Parathyroid adenoma (tissue), 2 donors: ENCODE measurements around the gene CCDC127.

Source experiments
- H2AFZ ChIP-seq: fragments of 300-600 bp; sonication (generic); one replicate; pipeline ENCODE4 v1.7.0; 2017; ENCODE audit warnings: antibody characterized with exemption, mild to moderate bottlenecking
- H3K27ac ChIP-seq: fragments of 300-600 bp; sonication (generic); one replicate; pipeline ENCODE4 v1.7.0; 2017
- H3K27me3 ChIP-seq: fragments of 300-600 bp; sonication (generic); one replicate; pipeline ENCODE4 v1.7.0; 2017; ENCODE audit warnings: low read length; ENCODE audit not compliant: control insufficient read depth, insufficient read depth
- H3K36me3 ChIP-seq: fragments of 300-600 bp; sonication (generic); one replicate; pipeline ENCODE4 v1.7.0; 2017; ENCODE audit warnings: low read length; ENCODE audit not compliant: control insufficient read depth, insufficient read depth
- H3K4me1 ChIP-seq: fragments of 300-600 bp; sonication (generic); one replicate; pipeline ENCODE4 v1.7.0; 2017; ENCODE audit warnings: control low read depth
- H3K4me2 ChIP-seq: fragments of 300-600 bp; sonication (generic); one replicate; pipeline ENCODE4 v1.7.0; 2017; ENCODE audit warnings: low read length
- H3K4me3 ChIP-seq: fragments of 300-600 bp; sonication (generic); one replicate; pipeline ENCODE4 v1.7.0; 2017; ENCODE audit warnings: low read depth, low read length
- H3K79me2 ChIP-seq: fragments of 300-600 bp; sonication (generic); one replicate; pipeline ENCODE4 v1.7.0; 2017; ENCODE audit warnings: control low read depth
- H3K9ac ChIP-seq: fragments of 300-600 bp; sonication (generic); one replicate; pipeline ENCODE4 v1.7.0; 2017; ENCODE audit warnings: mild to moderate bottlenecking
- H3K9me3 ChIP-seq: fragments of 300-600 bp; sonication (generic); one replicate; pipeline ENCODE4 v1.7.0; 2017; ENCODE audit warnings: low read length; ENCODE audit not compliant: control insufficient read depth
- TF ChIP-seq, protein P1 (sequence below): fragments of 300-600 bp; sonication (generic); IDR thresholded peaks from one replicate; pipeline ENCODE4 v1.7.0; 2017; ENCODE audit warnings: antibody characterized with exemption, mild to moderate bottlenecking
- donor health status: primary hyperparathyroidism.

The CCDC127 gene

DNA sequence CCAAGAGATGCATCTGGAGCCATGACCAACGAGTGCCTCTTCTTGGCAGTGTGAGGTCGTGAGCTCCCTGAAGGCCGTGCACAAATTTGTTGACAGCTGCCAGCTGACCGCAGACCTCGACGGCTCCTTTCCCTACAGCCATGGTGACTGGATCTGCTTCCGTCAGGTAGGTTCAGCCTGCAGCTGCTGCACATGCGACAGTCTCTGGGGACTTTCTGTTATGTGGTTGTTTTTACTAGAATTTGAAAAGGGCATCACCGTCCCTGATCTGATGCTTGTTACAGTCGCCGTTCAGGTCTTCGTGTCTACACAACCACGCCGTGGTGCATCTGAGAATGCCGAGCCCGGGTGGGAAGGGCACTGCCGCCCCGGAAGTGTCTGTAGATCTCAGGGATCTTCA, 63.1 kb downstream of the CCDC127 start:
- no peaks in the 10 kb centered on the region for H3K27me3 ChIP-seq
- H3K36me3 ChIP-seq = no peaks in the 10 kb centered on the region
- H3K9ac ChIP-seq = no peak overlapping the region
- TF ChIP-seq, protein P1, sequence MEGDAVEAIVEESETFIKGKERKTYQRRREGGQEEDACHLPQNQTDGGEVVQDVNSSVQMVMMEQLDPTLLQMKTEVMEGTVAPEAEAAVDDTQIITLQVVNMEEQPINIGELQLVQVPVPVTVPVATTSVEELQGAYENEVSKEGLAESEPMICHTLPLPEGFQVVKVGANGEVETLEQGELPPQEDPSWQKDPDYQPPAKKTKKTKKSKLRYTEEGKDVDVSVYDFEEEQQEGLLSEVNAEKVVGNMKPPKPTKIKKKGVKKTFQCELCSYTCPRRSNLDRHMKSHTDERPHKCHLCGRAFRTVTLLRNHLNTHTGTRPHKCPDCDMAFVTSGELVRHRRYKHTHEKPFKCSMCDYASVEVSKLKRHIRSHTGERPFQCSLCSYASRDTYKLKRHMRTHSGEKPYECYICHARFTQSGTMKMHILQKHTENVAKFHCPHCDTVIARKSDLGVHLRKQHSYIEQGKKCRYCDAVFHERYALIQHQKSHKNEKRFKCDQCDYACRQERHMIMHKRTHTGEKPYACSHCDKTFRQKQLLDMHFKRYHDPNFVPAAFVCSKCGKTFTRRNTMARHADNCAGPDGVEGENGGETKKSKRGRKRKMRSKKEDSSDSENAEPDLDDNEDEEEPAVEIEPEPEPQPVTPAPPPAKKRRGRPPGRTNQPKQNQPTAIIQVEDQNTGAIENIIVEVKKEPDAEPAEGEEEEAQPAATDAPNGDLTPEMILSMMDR = no peak
- H3K4me2 ChIP-seq = no peak overlapping the region
- H3K27ac ChIP-seq = no peak overlapping the region
- H3K79me2 ChIP-seq = no peaks in the 10 kb centered on the region
- no peak overlapping the region for H2AFZ ChIP-seq
- H3K9me3 ChIP-seq = no peaks in the 10 kb centered on the region
- no peak overlapping the region for H3K4me3 ChIP-seq
- no peaks in the 10 kb centered on the region for H3K4me1 ChIP-seq

DNA sequence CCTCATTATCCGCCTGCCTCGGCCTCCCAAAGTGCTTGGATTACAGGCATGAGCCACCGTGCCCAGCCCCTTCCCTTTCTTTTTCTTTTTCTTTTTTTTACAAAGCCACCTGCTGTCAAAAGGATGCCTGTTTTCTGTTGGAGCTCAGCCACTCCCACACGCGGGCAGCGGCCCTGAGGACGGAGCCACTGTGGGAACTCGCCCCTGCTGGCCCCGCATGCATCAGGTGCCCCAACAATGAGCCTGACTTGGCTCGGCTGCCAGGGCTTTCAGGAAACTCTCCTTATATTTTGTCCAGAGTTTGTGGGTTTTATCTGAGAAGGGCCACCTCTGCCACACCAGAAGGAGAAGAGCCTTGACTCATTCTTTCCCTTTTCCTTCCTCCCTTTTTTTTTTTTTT, 63.7 kb downstream of the CCDC127 start:
- Histone ChIP-seq H3K27ac (no peak overlapping the region), H3K9me3 (no peaks in the 10 kb centered on the region), H3K9ac (no peak overlapping the region), H2AFZ (no peak overlapping the region), H3K27me3 (no peaks in the 10 kb centered on the region), H3K36me3 (no peaks in the 10 kb centered on the region), H3K4me1 (no peaks in the 10 kb centered on the region), H3K4me2 (no peak overlapping the region), H3K79me2 (no peaks in the 10 kb centered on the region), H3K4me3 (no peak overlapping the region)
- TF ChIP-seq, protein P1 = no peak

DNA sequence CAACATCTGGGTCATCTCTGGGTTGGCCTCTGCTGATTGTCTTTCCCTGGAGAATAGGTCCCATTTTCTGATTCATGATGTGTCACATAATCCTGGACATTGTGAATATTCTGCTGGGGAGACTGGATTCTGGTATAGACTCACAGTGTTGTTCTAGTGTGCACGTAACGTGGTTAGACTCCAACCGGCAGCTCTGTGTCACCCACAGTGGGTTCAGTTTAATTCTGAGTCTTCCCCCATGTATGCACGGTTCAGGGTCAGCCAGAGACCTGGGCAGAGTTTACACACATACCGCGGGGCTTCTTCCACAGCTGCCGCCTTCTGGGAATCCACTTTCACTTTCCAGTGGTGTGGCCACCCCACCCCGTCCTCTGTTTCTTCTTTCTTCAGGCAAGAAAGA, 64.7 kb downstream of the CCDC127 start:
- Histone ChIP-seq H3K4me3 (no peak overlapping the region), H3K9me3 (no peaks in the 10 kb centered on the region), H3K27ac (no peak overlapping the region), H3K9ac (no peak overlapping the region), H3K79me2 (no peaks in the 10 kb centered on the region), H3K36me3 (no peaks in the 10 kb centered on the region), H3K4me2 (no peak overlapping the region), H3K4me1 (no peaks in the 10 kb centered on the region), H3K27me3 (no peaks in the 10 kb centered on the region), H2AFZ (no peak overlapping the region)
- TF ChIP-seq, protein P1 = no peak

DNA sequence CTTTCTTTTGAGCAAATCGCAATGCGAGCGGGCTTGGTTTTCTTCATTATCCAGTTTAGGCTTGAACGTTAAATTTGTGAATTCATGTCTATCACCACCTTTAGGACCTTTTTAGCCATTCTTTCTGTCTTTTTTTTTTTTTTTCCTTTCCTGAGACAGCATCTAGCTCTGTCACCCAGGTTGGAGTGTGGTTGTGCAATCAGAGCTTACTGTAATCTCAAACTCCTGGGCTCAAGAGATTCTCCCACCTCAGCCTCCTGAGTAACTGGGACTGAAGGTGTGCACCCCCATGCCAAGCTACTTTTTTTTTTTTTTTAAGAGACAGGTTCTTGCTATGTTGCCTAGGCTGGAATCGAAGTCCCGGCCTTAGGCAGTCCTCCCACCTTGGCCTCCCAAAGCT, 65.9 kb downstream of the CCDC127 start:
- H3K27ac ChIP-seq = no peak overlapping the region
- H3K27me3 ChIP-seq = no peaks in the 10 kb centered on the region
- H3K4me3 ChIP-seq = no peak overlapping the region
- no peaks in the 10 kb centered on the region for H3K79me2 ChIP-seq
- TF ChIP-seq, protein P1 = no peak
- no peak overlapping the region for H3K4me2 ChIP-seq
- H3K36me3 ChIP-seq = no peaks in the 10 kb centered on the region
- no peaks in the 10 kb centered on the region for H3K4me1 ChIP-seq
- H3K9ac ChIP-seq = no peak overlapping the region
- H2AFZ ChIP-seq = no peak overlapping the region
- peaks cover 7% of the 10 kb centered on the region for H3K9me3 ChIP-seq

DNA sequence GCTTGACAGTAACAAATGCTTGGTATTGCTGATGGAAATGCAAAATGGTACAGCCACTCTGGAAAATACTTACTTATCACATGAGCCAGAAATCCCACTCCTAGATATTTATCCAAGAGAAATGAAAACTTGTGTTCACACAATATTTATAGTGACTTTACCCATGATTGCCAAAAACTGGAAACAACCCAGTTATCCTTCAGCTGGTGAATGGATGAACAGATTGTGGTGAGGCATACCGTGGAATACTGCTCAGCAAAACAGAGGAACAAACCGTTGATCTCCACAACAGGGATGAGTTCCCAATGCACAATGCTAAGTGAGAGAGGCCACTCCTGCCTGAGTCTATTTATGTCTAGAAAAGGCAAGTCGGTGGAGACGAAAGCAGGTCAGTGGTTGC, 67.2 kb downstream of the CCDC127 start:
- Histone ChIP-seq H3K36me3 (no peaks in the 10 kb centered on the region), H3K9me3 (peaks cover 7% of the 10 kb centered on the region), H3K27ac (no peak overlapping the region), H3K4me1 (no peaks in the 10 kb centered on the region), H3K4me2 (no peak overlapping the region), H3K4me3 (no peak overlapping the region), H2AFZ (no peak overlapping the region), H3K9ac (no peak overlapping the region), H3K27me3 (no peaks in the 10 kb centered on the region), H3K79me2 (no peaks in the 10 kb centered on the region)
- TF ChIP-seq, protein P1 = no peak
